GM18498 (cell line): ENCODE results near the gene GABBR2.
A peak's percentile ranks its signal among the peaks of the same experiment; 100 is the strongest.
"Not testable (repeated sequence)": the region's sequence is repeated elsewhere in the genome, so short reads cannot be mapped to it uniquely, and the experiment has no call there.

Source experiments
- ATAC-seq: cut with Tn5 transposase; IDR thresholded peaks from one replicate; pipeline ENCODE4 v1.9.1; 2021; ENCODE audit warnings: mild to moderate bottlenecking, moderate library complexity; ENCODE audit not compliant: unreplicated experiment

Gene GABBR2

GRCh38 chr9:98688710-98689495, 19.8 kb downstream of the GABBR2 start:
- ATAC-seq, result no peak

GRCh38 chr9:98687911-98688310, 20.8 kb downstream of the GABBR2 start:
- no peak for ATAC-seq

GRCh38 chr9:98686961-98687855, 21.5 kb downstream of the GABBR2 start:
- no peak for ATAC-seq

DNA sequence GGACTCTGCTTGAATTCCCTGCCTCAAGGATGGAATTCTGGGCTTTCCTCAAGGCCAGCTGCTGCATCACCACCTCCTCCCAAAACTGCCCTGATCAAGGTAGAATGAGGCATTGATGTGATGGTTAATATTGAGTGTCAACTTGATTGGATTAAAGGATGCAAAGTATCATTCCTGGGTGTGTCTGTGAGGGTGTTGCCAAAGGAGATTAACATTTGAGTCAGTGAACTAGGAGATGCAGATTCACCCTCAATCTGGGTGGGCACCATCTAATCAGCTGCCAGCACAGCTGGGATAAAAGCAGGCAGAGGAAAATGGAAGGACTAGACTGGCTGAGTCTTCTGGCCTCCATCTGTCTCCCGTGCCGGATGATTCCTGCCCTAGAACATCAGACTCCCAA, 23.9 kb downstream of the GABBR2 start:
- ATAC-seq, result not testable (repeated sequence)

DNA sequence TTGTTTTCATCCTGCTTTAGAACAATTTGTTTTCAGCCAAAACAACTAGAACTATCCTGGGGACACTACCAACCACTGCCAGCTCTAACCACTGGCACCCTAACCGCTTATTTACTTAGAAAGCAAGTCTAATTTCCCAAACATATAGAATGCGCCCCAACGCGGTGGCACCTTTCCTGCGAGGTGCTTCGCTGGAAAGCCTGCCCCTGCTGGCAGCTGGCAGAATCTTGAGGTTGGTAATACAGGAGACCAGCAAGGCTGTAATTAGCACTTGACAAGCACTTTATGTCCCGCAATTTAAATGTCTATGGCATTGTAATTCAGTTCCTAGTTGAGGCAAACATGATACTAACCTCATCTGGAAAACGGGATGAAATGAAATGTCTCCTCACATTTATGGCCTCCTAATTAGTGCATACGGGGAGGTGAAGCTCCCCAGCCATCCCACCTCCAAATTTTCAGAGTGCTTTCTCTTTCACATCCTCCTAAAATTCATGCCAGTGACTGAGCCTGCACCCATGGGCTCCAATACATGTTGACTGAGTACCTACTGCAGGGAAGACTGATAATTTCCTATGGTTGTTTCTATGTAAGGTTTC, 30.4 kb downstream of the GABBR2 start:
- peak; percentile 62 for ATAC-seq

DNA sequence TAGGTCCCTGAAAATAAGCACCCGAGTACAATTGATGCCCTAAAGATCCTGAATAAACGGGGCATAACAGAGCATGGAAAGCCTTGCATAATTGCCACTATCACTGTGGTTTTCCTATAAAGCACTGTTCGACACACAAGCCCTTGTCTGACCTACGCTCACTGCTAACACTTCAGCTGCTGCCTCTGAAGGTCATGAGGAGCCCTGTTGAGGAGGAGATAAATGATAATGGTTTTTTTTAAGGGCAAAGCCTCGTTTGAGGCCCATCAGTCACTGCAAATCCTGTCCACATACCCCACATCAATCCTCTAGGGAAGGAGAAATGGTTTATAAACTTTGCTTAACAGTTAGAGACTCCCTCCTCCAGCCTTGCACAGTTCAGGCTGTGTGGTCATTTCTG, 35.1 kb downstream of the GABBR2 start:
- no peak for ATAC-seq

DNA sequence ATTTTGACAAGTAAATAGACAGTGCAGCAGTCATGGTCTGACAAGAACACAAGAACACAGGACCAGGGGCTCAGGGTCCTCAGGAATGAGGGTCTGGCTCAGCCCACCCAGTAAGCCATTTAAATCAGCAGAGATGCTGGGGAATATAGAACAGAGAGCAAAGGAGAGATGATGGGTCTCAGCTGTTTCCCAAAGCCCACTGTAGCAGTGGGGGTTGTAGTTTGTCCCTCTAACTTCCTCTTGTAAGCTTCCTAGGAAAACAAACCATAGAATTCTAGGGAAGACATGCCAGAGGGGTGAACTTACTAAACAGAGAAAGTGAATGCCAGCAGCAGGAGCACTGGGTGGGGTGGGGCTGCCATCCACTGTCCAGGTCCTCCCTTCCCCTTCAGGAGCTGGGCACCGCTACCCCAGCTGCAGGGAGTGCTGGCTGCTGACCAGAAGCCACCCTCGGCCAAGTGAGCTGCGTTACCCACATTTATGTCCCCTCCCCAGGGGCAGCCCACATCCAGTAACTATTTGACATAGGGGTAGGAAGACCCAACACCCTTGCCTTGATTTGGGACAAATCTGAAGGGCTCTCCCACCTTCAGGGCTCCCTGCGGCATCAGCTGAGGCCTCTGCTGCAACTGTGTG, 41.6 kb downstream of the GABBR2 start:
- ATAC-seq, result no peak

DNA sequence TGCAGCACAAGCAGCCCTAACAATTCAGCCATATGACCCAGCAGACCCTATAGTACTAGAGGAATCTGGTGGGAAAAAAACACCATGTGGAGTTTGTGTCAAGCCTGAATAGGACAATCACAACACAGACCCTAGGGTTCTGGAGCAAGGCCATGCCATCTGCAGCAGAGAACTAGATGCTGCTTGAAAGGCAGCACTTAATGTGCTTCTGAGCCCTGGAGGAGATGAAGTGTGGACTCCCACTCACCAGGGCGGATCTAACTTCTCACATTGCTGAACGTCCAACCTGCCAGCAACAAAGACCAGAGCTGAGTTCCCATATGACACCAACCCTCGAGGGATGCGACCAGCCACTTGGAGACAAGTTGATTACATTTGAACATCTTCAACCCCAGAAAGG, 43.2 kb downstream of the GABBR2 start:
- no peak for ATAC-seq

GRCh38 chr9:98660541-98660940, 48.2 kb downstream of the GABBR2 start:
- no peak for ATAC-seq

DNA sequence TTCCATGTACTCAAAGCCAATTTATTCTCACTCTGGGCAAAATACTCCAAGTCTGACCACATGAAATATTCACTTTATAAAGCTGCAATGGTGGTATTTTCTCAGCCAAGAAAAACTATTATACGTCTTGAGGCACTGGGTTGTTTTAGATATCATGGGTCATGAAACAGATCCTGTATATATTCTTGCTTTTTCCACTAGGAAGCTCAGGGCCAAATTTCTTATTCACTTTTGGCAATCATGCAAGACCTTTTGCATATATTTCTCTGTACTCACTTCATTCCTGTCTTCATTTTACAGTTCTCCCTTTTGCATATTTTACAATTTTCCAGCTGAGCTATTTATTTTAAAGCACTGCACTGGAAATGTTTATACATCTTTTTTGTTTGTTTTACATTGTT, 49.8 kb downstream of the GABBR2 start:
- no peak for ATAC-seq

DNA sequence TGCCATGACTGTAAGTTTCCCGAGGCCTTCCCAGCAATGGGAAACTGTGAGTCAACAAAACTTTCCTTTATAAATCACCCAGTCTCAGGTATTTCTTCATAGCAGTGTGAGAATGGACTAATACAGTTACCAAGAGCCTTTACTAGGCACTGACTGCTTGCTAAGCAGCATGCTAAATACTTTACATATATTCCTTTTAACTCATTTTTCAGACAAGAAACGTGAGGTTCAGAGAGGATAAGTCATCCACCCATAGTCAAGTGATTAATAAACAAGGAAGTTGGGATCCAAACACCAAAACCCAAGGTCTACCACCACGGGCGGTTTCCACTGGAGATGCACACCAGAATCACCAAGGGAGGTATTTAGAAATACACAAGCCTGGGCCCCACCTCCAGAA, 50.8 kb downstream of the GABBR2 start:
- ATAC-seq, result no peak

GRCh38 chr9:98656511-98656910, 52.2 kb downstream of the GABBR2 start:
- ATAC-seq, result no peak

DNA sequence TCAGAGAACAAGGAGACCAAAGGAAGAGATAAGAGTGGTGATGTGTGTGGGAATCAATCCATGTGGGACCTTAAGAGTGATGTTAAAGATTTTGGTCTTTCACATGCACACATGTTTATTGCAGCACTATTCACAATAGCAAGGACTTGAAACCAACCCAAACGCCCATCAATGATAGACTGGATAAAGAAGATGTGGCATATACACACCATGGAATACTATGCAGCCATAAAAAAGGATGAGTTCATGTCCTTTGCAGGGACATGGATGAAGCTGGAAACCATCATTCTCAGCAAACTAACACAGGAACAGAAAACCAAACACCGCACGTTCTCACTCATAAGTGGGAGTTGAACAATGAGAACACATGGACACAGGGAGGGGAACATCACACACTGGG, 53.3 kb downstream of the GABBR2 start:
- not testable (repeated sequence) for ATAC-seq

GRCh38 chr9:98654247-98654646, 54.5 kb downstream of the GABBR2 start:
- ATAC-seq, result no peak

GRCh38 chr9:98652741-98653140, 56.0 kb downstream of the GABBR2 start:
- ATAC-seq, result no peak

DNA sequence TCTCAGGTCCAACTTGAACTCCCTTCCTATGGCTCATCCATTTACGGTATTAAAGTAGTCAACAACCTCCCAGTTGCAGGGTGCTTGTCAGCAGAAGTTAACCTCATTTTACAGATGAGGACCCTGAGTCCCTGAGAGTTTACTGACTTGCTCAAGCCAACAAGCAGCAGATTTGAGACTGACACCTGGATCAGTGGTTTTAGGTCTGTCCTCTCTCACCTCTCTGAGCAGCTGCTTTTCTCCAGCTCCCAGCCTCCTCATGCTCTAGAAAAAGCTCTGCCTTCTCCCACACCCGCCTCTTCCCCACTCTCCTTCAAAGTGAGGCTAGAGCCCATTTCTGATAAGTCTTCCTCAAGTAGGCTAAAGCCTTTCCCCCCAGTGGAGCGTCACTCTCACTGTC, 56.4 kb downstream of the GABBR2 start:
- ATAC-seq, result no peak

DNA sequence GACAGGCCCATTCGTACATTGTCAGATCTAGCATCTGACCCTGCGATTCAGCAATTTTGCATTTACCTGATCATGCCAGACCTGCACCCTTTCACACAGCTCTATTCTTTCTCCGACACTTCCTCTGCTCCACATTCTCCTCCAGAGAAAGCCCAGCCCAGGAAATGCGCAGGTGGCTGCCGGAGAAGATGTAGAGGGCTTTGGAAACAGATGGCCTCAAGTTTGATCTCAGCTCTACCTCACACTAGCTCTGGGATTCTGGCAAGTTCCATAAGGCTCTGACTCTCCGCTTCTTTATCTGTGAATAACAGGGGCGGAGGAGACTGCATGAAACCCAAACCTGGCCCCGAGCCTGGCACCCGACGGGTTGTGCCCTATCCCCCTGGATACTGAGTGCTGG, 61.5 kb downstream of the GABBR2 start:
- no peak for ATAC-seq

DNA sequence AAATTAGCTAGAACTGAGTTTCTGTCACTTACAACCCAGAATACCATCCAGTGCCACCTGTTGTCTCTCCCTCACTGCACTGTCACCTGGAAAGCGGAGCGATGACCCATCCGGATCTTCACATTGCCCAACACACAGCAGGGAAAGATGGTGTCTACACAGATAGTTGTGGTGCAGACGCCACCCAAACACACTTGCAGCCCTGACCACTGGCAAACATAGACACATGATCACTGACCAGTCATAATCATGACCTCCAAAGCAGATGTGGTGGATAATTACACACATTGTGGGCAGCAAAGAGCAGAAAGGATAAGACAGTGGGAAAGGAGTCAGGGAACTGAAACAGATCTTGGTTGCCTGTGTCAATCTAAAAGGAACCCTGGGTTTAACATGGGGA, 64.7 kb downstream of the GABBR2 start:
- ATAC-seq, result no peak

GRCh38 chr9:98642661-98643312, 65.9 kb downstream of the GABBR2 start:
- no peak for ATAC-seq

DNA sequence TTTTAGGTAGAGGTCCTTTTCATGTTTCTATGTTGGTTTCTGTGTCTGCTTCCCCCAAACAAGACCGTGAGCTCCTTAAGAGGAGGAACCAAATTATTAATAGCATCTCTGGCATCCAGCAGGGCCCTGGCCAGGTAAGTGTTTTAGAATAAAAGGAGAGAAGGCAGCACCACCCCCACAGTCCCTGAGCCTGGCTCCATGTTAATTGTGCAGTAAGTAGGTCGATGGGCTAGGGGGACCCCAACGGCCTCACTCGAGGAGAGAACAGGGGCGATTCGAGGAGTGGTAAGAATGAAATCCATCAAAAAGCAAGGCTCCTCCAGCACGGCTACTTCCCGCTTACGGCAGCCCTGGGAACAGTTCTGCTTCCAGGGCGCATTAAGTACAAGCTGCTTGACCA, 67.0 kb downstream of the GABBR2 start:
- no peak for ATAC-seq

DNA sequence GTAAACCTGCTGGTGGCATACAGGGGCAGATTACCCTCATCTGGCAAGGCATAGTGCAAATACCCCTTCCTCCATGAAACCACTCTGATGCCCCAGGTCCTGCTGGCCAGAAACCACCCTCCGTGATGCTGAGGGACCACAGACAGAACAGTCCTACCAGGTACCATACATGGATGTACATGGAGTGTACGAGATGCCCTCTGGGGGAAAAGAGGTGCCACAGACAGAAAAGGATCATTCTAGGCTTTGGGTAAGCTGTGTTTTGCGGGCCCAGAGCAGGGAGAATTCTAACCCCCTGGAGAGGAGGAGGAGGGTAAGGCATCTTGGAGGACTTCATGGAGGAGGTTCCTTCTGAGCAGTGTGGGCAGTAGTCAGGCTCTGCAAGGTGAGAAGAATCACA, 68.3 kb downstream of the GABBR2 start:
- ATAC-seq, result no peak
